ENCODE measurements around the gene PCGF1.
A peak's percentile ranks its signal among the peaks of the same experiment; 100 is the strongest.

Gene PCGF1

GRCh38 chr2:74552914-74553811 lies 45.7 kb upstream of the PCGF1 start:
- no peak for DNase-seq (ENCODE audit: low read depth)
- TF ChIP-seq, protein P1, sequence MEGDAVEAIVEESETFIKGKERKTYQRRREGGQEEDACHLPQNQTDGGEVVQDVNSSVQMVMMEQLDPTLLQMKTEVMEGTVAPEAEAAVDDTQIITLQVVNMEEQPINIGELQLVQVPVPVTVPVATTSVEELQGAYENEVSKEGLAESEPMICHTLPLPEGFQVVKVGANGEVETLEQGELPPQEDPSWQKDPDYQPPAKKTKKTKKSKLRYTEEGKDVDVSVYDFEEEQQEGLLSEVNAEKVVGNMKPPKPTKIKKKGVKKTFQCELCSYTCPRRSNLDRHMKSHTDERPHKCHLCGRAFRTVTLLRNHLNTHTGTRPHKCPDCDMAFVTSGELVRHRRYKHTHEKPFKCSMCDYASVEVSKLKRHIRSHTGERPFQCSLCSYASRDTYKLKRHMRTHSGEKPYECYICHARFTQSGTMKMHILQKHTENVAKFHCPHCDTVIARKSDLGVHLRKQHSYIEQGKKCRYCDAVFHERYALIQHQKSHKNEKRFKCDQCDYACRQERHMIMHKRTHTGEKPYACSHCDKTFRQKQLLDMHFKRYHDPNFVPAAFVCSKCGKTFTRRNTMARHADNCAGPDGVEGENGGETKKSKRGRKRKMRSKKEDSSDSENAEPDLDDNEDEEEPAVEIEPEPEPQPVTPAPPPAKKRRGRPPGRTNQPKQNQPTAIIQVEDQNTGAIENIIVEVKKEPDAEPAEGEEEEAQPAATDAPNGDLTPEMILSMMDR (IDR thresholded peaks at IDR 0.05; ENCODE audit: control insufficient read depth, insufficient read depth, low read depth, low read length, missing control alignments) = no peak
- H3K4me3 ChIP-seq (ENCODE audit: control insufficient read depth, low read depth, low read length) = peak overlapping the region; percentile 94

DNA sequence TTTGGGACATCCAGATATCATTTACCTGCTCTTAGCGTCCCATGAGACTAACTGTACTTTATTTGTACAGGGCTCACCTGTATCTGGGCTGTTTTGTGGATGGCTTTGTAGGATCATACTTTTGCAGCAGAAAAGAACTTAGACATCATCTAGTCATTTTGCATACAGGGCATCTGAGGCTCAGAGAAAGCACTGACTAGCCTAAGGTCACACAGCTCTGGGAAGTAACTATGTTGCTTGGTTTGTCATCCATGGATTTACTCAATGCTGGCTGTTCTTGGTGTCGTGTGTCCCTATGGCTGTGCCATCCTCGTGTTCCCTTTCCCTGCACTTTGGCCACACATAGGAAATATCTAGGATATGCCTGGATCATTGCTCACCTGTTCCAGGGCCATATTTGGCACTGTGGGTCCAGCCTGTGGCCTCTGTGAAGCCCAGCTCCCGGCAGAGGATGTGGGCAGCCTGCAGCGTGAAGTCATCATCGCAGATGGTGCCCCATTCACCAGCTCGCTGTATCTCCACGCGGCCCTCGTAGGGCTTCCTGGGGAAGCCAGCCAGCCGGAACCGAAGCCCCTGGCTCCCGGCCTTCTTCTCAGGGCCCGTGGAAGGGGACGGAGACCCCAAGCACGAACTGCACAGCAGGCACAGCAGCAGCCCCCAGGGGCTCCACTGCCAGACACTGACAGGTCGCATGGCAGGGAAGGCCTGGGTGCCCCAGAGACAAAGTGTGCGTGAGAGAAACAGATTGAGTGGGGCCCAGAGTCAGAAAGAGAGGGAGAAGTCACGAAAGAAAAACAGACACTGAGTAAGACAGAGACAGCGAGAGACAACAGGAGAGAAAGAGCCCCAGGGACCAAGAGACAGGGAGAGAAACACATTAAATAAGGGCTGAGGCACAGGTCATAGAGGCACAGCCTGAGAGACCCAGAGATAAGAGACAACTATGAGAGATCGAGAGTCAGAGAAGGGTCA lies 44.7 kb upstream of the PCGF1 start:
- TF ChIP-seq, protein P1 (IDR thresholded peaks at IDR 0.05; ENCODE audit: control insufficient read depth, insufficient read depth, low read depth, low read length, missing control alignments) = no peak
- DNase-seq (ENCODE audit: low read depth) = no peak
- peak overlapping the region; percentile 94 for H3K4me3 ChIP-seq (ENCODE audit: control insufficient read depth, low read depth, low read length)

DNA sequence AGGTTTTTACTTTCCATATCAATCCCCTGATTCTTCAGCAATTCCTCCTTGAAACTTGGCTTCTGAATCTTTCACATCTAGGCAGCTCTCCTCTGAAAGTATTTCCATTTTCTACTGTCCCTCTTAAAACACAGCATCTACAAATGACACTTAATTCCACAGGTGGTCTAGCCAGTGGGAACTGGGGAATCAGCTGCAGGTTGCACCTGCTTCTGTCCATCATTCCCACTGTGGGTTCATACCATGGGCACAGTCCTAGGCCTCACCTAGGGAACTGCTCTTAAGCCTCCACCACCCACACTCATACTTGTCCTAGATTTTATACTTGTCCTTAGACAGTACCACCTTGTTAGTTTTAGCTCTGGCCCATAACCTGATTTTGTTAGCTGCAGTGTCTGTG lies 44.0 kb upstream of the PCGF1 start:
- H3K4me3 ChIP-seq (ENCODE audit: control insufficient read depth, low read depth, low read length) = no peak overlapping the region
- TF ChIP-seq, protein P1 (IDR thresholded peaks at IDR 0.05; ENCODE audit: control insufficient read depth, insufficient read depth, low read depth, low read length, missing control alignments) = no peak
- no peak for DNase-seq (ENCODE audit: low read depth)

DNA sequence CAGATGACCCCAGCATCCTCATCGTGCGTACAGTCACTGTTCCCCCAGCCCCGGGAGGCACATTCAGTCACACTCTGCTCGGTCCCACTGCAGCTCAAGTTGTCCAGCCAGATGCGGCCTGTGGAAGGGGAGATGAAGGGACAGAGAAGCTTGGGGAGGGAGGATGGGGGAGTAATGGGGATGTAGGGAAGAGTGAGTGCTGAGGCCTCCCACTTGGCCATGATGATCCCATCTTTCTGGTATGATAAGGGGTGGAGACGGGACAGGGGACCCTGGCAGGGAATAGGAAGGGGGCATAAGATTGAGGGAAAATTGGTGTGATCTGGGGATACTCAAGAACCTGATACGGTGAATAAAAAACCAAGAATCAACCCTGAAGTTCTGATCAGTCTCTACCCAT lies 42.7 kb upstream of the PCGF1 start:
- DNase-seq (ENCODE audit: low read depth) = no peak
- no peak overlapping the region for H3K4me3 ChIP-seq (ENCODE audit: control insufficient read depth, low read depth, low read length)
- TF ChIP-seq, protein P1 (IDR thresholded peaks at IDR 0.05; ENCODE audit: control insufficient read depth, insufficient read depth, low read depth, low read length, missing control alignments) = no peak

GRCh38 chr2:74548900-74549826 lies 41.7 kb upstream of the PCGF1 start:
- peak overlapping the region; percentile 51 for H3K4me3 ChIP-seq (ENCODE audit: control insufficient read depth, low read depth, low read length)
- DNase-seq (ENCODE audit: low read depth) = no peak
- TF ChIP-seq, protein P1 (IDR thresholded peaks at IDR 0.05; ENCODE audit: control insufficient read depth, insufficient read depth, low read depth, low read length, missing control alignments) = no peak

Measured in AG09309 (cell line).